ENCODE results near the gene KHNYN.
"Not testable (repeated sequence)": the region's sequence is repeated elsewhere in the genome, so short reads cannot be mapped to it uniquely, and the experiment has no call there.

KHNYN gene

DNA sequence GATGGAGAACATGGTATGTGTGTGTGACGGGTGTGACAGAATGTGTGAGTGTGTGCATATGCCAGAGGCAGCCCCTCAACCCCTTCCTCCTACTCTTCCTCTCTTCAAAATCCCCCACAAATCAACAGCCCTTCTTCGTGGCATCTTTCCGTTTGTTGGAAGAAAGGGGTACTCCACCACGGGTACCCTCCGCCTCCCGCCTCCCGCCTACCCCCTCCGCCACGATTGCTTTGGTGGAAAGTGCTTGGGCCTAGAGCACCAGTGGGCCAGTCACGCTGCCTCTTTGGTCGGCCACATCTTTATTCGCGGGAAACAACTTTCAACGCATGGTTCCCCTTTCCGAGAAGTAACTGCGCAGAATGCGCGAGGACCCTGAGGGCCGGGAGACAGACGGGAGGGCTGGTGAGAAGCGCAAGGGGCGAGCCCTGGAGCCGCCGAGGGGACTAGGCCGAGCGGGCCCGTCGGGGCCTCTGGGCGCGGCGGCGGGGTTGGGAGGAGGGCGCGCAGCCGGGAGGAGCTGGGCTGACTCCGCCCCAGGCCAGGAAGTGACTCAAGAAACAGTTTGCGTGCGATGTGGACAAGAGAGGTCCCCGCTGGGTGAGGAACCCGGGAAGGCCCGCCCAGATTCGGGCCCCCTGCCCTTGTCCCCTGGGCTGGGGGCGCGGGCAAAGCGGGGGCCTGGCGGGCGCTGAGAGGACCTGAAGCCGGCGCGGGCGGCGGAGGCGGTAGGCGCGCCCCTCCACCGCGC, at the start of gene KHNYN, which contains the start of gene CBLN3:
TSS of gene KHNYN (plus strand) at position 560 of the 748 bp plus-strand sequence. CDS start 777 bp downstream, outside the sequence.
TSS of gene CBLN3 (minus strand) at position 274 of the 748 bp plus-strand sequence. CDS start 614 bp downstream, outside the sequence.
- peak; percentile 89 for DNase-seq (ENCODE audit: low read depth)

GRCh38 chr14:24381363-24382063, 48.2 kb upstream of the KHNYN start:
- no peak for DNase-seq (ENCODE audit: low read depth)

DNA sequence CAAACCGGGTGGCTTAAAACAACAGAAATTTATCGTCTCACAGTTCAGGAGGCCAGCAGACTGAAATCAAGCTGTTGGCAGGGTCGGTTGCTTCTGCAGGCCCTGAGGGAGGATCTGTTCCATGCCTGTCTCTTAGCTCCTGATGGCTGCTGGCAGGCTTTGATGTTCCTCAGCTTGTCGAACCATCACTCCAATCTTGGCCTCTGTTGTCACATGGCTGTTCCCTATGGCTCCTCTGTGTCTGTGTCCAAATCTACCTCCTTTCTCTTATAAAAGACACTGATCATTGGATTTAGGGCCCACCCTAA, 47.7 kb upstream of the KHNYN start:
- DNase-seq (ENCODE audit: low read depth) = no peak

DNA sequence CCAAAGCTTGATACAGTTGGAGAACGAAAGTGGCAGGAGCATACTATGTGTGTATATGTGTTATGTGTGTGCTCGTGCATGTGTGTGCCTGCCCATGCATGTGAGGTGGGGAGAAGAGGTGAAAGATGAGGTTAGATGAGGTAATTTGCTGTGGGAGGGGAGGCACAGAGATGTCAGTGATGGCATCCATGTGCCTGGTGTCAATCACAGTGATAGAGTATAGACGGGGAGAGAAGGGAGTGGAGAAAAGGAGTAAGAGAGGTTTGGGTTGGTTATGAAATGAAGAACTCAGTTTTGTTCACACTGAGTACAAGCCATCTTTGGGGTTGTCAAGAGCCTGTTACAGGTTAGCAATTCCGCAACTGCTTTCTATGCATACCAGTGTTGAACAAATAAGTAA, 45.6 kb upstream of the KHNYN start:
- DNase-seq (ENCODE audit: low read depth) = no peak

DNA sequence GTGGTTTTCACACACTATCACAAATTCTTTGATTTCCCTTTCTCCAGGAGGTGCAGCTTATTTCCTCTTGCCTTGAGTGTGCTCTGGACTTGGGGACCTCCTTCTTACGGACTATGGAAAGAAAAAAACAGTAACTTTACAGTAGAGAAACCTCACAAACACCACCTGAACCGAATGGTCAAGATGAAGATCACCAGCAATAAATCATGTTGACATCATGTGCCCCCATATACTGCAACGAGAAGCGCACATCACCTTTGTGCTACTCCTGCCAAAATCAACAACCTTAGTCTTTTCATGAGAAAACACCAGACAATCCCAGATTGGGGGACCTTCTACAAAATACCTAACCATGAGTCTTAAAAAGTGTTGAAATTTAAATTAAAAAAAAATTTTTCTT, 44.2 kb upstream of the KHNYN start:
- DNase-seq (ENCODE audit: low read depth) = no peak

DNA sequence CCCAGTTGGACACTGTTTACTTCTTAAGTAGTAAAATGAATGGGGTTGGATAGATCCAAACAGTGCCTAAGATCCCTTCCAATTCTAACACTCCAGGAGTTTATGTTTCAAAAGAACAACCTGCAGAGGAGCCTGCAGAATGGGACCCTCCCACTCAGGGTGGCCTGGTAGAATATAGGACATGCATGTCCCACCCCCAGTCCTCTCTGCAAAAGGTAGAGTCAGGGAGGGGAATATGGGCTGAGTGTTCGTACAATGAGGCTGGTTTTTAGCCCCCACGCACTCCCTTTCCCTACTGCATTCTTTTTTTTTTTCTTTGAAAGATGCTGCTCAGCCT, 42.8 kb upstream of the KHNYN start:
- no peak for DNase-seq (ENCODE audit: low read depth)

- DNase-seq (ENCODE audit: low read depth) = not testable (repeated sequence)
Measured at GRCh38 chr14:24387579-24387978, 42.2 kb upstream of the KHNYN start.

DNA sequence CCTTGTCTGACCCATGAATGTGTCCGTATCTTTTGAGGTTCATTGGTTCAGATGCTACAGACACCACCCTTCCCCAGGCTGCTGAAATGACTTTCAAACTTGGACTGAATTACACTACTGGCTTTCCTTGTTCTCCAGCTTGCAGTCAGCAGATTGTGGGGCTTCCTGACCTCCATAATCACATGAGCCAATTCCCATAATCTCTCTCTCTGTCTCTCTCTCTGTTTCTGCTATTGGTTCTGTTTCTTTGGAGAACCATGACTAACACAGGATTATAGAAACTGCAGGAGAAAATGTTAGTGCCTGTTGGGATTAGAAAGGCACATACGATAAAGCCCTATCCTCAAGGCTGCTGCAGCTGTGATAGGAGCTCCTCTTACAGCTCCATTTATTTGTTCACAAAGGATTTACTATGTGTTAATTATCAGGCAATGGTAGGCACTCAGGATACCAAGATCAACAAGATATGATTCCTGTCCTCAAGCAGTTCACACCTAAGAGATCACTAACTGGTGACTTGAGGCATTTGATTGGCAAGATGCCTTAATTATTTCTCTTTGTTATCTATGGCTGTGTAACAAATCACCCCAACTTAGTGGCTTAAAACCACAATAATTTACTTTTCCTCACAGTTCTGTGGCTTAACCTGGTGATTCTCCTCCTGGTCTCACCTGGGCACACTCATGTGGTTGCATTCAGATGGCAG, 41.1 kb upstream of the KHNYN start:
- DNase-seq (ENCODE audit: low read depth) = peak; percentile 34

DNA sequence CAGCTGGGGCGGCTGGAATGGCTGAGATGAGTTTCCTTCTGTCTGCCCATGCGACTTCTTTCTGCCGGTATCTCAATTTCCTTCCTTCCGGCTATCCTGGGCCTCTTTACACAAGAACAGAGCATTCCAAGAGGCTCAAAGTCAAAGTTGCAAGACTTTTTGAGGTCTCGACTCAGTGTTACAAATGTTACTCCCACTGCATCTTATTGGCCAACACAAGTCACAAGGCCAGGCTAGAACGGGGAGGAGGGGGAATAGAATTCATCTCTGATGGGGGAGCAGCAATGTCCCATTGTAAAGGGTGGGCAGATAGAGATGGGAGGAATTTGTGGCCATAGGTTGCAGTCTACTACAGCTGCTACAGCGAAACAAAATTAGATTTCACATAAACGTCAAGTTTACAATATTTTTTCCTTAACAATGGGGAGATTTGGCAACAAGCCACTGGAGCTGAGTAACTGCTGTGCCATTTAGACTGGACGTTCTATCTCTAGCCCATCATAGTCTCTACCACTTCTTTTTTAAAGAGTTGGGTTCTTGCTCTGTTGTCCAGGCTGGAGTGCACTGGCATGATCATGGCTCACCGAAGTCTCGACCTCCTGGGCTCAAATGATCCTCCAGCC, 40.4 kb upstream of the KHNYN start:
- DNase-seq (ENCODE audit: low read depth) = peak; percentile 92

- no peak for DNase-seq (ENCODE audit: low read depth)
Measured at GRCh38 chr14:24390701-24391468, 38.9 kb upstream of the KHNYN start.

- DNase-seq (ENCODE audit: low read depth) = peak; percentile 82
Measured at GRCh38 chr14:24392325-24393091, 37.2 kb upstream of the KHNYN start.

DNA sequence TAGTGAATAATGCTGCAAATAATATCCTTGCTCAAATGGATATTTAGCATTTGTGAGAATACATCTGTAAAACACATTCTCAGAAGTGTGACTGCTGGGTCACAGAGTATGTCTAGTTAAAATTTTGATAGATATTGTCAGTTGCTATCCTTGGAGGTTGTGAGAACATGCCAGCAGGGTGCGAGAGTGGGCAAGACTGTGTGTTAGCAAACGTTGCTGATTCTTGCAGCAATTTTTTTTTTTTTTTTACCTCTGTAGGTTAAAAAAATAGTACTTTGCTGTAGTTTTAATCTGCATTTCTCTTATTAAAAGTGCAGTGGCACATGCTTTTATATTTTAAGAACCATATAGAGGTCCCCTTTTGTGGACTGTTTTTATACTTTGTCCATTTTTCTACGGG, 35.5 kb upstream of the KHNYN start:
- DNase-seq (ENCODE audit: low read depth) = no peak

GRCh38 chr14:24395609-24396582, 33.9 kb upstream of the KHNYN start:
- peak; percentile 18 for DNase-seq (ENCODE audit: low read depth)

GRCh38 chr14:24397639-24398292, 32.0 kb upstream of the KHNYN start:
- no peak for DNase-seq (ENCODE audit: low read depth)

DNA sequence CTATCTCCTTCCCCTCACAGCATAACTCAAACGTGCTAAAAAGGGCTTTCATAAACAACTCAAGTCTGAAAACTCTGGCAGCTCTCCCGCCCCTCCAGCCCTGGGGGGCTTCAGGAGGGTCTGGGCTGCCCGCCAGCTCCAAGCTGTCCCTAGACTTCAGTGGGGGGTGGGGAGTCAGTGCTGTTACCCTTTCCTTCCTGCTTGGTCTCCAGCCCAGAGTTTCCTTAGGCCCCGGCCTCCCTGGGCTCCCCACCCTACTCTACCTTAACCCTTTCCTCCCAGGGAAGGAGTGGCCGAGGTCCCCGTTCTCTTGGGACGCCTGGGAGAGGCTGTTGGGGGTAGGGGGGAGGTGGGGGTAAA, 31.5 kb upstream of the KHNYN start:
- no peak for DNase-seq (ENCODE audit: low read depth)

GRCh38 chr14:24398653-24399446, 30.9 kb upstream of the KHNYN start, which contains the start of gene NYNRIN:
Gene NYNRIN, plus strand, starts transcription at chr14:24399003. Its CDS starts 244 bp downstream, at chr14:24399247.
- DNase-seq (ENCODE audit: low read depth) = peak; percentile 13

DNA sequence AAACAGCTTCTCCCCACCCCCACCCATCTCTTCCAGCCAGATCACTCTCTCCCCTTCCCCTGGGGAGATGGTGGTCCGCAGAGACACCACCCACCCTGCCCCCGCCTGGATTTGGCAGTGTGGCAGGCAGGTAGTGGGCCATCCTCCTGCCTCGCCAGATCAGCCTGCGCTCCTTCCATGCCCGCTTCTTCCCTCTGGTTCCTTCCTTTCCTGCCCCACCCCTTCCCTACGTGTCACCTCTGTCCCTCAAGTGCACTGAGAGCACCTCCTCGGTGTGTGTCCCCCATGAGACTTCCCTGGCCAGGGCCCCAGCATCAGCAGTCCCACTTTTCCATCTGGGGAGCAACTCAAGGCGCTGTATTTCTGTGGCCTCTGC, 30.3 kb upstream of the KHNYN start:
- no peak for DNase-seq (ENCODE audit: low read depth)

- DNase-seq (ENCODE audit: low read depth) = no peak
Measured at GRCh38 chr14:24399999-24400718, 29.6 kb upstream of the KHNYN start.

Measured in amniotic epithelial cell (primary cell).